ENCODE results near the gene ACBD4.

DNA sequence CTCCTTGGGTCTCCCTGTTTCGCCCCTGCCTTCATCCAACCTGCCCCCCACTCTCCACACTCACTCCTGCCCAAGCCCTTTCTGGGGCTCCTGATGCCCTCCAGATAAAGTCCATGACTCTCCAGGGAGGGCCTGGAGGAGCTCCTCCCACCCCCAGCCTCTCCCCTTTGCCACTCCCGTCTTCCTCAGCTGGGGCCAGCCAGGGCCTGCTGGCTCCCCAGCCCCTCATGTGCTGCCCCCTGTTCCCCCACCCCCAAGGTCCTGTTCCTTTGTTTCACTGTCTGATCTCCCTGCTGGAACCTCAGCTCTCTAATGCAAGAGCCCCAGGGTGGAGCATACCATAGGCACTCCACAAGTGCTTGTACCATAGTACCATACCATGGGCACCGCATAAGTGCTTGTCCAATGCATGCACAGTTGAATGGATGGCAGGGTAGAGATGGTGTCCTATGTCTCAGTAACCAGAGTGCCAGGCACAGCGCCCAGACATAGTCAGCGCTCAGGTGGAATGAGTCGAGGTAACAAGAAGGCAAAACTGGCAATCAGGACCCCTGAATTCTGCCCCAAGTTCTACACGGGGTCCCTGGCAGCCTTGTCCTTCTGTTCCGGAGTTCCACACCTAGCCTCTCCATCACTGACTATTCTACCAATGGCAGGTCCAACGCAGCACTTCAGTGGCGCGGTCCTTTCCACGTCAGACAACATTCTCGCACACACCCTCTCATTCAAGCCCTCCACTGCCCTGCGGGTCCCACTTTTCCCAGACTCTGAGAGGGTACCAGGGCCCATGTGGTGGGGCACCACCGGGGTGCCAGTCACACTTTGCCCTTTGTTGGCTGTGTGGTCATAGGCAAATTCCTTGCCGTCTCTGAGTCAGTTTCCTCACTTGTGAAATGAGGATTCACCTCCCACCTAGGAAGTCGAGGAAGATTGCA lies 4.5 kb upstream of the ACBD4 start:
- TF ChIP-seq CTCF (IDR thresholded peaks at IDR 0.05; ENCODE audit: poor library complexity, severe bottlenecking) (no peak), EZH2 (IDR thresholded peaks at IDR 0.05; ENCODE audit: borderline replicate concordance, insufficient read depth, low read length, poor library complexity, severe bottlenecking) (no peak), POLR2AphosphoS5 (IDR thresholded peaks at IDR 0.05) (no peak)

Measured in neural cell (in vitro differentiated cells).